DND-41 (cell line): ENCODE measurements around the gene LRPAP1.

Source experiments
- ATAC-seq: fragments of 200-7000 bp; cut with Tn5 transposase; 3 replicates; pipeline ENCODE4 v1.9.1; 2021; ENCODE audit warnings: low read depth; ENCODE audit not compliant: insufficient read depth
- DNase-seq: peaks from one replicate; pipeline ENCODE4 v3.0.0-alpha.2; 2020
- H2AFZ ChIP-seq: 2 replicates; pipeline ENCODE4 v1.6.0; 2012; ENCODE audit warnings: low read depth, low read length
- H3K27ac ChIP-seq: 2 replicates; pipeline ENCODE4 v1.5.1; 2012; ENCODE audit warnings: low read length, inconsistent platforms
- H3K27me3 ChIP-seq: fragments of 200-600 bp; sonication (generic); 2 replicates; pipeline ENCODE4 v1.6.0; 2012; ENCODE audit warnings: low read length, mild to moderate bottlenecking, inconsistent platforms; ENCODE audit not compliant: insufficient read depth, poor library complexity
- H3K36me3 ChIP-seq: 2 replicates; pipeline ENCODE4 v1.5.1; 2012; ENCODE audit warnings: low read length, inconsistent platforms; ENCODE audit not compliant: insufficient read depth
- H3K4me1 ChIP-seq: 2 replicates; pipeline ENCODE4 v1.5.1; 2012; ENCODE audit warnings: mild to moderate bottlenecking, low read length; ENCODE audit not compliant: insufficient read depth
- H3K4me2 ChIP-seq: 2 replicates; pipeline ENCODE4 v1.6.0; 2012; ENCODE audit warnings: mild to moderate bottlenecking, moderate library complexity, low read length, inconsistent platforms; ENCODE audit not compliant: insufficient read depth
- H3K4me3 ChIP-seq, 2 experiments: fragments of 200-600 bp in 1 of 2; shearing (Covaris generic) in 1 of 2; 2 replicates each; pipeline ENCODE4 v1.5.1; 2012 to 2016; ENCODE audit warnings: inconsistent platforms in 2 of 2, low read length in 2 of 2, mild to moderate bottlenecking in 2 of 2, low read depth in 1 of 2, moderate library complexity in 1 of 2
- H3K79me2 ChIP-seq: 2 replicates; pipeline ENCODE4 v1.6.0; 2012; ENCODE audit warnings: low read length, inconsistent platforms; ENCODE audit not compliant: insufficient read depth
- H3K9ac ChIP-seq: 2 replicates; pipeline ENCODE4 v1.6.0; 2012; ENCODE audit warnings: low read depth, mild to moderate bottlenecking, inconsistent platforms, low read length, moderate library complexity
- H3K9me3 ChIP-seq: 2 replicates; pipeline ENCODE4 v1.5.1; 2012; ENCODE audit warnings: low read length, moderate library complexity, mild to moderate bottlenecking, inconsistent platforms; ENCODE audit not compliant: insufficient read depth, severe bottlenecking
- H4K20me1 ChIP-seq: 2 replicates; pipeline ENCODE4 v1.6.0; 2012; ENCODE audit warnings: low read length; ENCODE audit not compliant: insufficient read depth
- EZH2 ChIP-seq: IDR thresholded peaks from 3 replicates; pipeline ENCODE4 v1.6.1; 2012; ENCODE audit warnings: borderline replicate concordance, low read depth, mild to moderate bottlenecking, moderate library complexity, low read length, inconsistent platforms; ENCODE audit not compliant: severe bottlenecking
- TF ChIP-seq, protein P1 (sequence below): IDR thresholded peaks from 2 replicates; pipeline ENCODE4 v1.5.1; 2012; ENCODE audit warnings: borderline replicate concordance, low read length, moderate library complexity, mild to moderate bottlenecking; ENCODE audit not compliant: poor library complexity, severe bottlenecking; ENCODE audit errors: extremely low read depth

LRPAP1 gene

DNA sequence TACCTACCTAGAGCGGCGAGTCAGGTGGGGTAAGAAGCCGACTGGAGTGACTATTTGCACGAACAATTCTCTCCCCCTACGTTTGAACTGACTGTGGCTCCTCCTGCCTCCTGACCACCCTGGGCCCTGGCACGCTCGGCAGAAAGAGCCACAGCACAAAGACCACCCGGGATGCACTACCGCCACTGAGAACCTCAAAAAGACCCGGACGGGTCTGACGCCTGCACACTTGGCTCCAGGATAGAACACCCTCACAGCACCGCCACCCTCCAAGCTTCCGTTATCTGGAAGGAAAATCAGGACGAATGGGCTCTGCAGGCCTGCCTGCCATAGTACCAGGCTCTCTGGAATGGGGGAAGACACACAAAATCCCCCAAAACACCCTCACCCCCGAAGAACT is 2.2 kb downstream of the LRPAP1 start:
- H3K27ac ChIP-seq, result no peak overlapping the region
- no peak for DNase-seq
- no peaks in the 10 kb centered on the region for H3K9me3 ChIP-seq
- no peak overlapping the region for H2AFZ ChIP-seq
- TF ChIP-seq EZH2, result no peak
- TF ChIP-seq, protein P1, sequence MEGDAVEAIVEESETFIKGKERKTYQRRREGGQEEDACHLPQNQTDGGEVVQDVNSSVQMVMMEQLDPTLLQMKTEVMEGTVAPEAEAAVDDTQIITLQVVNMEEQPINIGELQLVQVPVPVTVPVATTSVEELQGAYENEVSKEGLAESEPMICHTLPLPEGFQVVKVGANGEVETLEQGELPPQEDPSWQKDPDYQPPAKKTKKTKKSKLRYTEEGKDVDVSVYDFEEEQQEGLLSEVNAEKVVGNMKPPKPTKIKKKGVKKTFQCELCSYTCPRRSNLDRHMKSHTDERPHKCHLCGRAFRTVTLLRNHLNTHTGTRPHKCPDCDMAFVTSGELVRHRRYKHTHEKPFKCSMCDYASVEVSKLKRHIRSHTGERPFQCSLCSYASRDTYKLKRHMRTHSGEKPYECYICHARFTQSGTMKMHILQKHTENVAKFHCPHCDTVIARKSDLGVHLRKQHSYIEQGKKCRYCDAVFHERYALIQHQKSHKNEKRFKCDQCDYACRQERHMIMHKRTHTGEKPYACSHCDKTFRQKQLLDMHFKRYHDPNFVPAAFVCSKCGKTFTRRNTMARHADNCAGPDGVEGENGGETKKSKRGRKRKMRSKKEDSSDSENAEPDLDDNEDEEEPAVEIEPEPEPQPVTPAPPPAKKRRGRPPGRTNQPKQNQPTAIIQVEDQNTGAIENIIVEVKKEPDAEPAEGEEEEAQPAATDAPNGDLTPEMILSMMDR, result no peak
- peaks cover 39% of the 10 kb centered on the region for H3K36me3 ChIP-seq
- peaks cover 64% of the 10 kb centered on the region for H4K20me1 ChIP-seq
- ATAC-seq, result no peak
- H3K9ac ChIP-seq, result peak overlapping the region; percentile 75; the same call in 1 of the 2 replicates
- H3K4me3 ChIP-seq, result 0 out of 4 replicates have a peak overlapping the region, but pooled peaks of 1 of the 2 experiments have one; percentile 67
- H3K4me2 ChIP-seq, result peak overlapping the region; percentile 97
- H3K27me3 ChIP-seq, result no peaks in the 10 kb centered on the region
- H3K4me1 ChIP-seq, result peaks cover 42% of the 10 kb centered on the region
- peaks cover 68% of the 10 kb centered on the region for H3K79me2 ChIP-seq

DNA sequence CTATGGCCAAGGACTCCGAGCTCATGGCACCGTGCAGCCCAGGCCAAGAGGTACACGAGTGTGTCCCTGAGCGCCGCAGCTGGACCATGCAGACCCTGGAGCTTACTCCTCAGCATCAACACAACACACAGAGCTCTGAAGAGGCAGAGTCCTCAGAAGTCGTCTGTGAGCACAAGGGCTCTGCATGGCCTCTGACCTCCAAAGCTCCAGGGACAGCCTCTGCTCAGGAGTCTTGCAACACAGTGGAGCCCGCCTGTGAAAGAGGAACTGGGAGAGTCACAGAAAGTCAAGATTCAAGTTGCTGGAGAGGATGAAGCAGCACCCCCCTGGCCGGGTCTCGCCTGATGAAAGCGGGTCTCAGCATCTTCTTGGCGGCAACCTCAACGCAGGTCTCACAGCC is 2.9 kb downstream of the LRPAP1 start:
- peaks cover 46% of the 10 kb centered on the region for H3K36me3 ChIP-seq
- H4K20me1 ChIP-seq, result peaks cover 68% of the 10 kb centered on the region

DNA sequence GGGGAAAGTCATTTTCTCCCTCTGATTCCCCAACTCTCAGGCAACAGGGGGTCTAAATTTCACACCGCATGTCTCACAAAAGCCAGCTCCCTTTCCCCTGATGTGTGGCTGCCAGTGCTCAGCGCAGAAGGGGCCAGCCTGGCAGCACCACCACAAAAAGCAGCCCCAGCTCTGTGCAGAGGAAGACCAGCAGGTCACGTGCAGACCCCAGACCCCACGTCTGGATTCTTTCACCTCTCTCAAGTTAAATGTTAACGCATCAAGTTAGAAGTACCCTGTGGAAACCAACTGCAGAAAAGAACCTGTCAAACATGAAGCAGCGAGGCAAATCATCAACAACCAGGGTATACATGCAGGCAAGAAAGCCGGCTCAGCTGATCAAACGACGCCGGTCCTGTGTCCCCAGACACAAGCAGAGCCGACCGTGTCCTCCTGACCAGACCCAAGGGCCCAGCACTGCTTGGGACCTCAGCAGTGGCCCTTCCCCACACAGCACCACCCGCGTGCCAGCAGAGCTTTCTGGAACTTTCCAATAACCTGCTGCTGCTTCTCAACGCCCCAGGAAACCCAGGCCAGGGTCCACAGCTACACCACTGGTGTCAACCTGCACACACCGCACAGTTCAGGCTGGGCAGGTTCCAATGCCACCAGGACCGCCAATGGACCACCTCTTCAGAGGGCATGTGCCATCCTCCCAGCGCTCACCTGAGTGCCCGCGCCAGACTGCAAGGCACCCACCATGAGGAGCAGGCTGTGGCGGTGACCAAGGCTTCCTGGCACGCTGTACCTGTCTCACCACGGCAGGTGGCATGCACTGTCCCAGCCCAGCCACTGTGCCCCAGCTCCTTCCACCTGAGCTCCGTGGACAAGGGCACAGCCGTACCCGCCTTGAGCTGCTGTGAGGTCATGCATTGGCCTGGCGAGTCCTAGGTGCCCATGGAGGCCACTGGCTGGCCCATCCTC is 4.0 kb downstream of the LRPAP1 start:
- H2AFZ ChIP-seq, result no peak overlapping the region
- H3K9ac ChIP-seq, result peak overlapping the region; percentile 10; the same call in 1 of the 2 replicates
- H4K20me1 ChIP-seq, result peaks cover 76% of the 10 kb centered on the region
- DNase-seq, result no peak
- no peak for TF ChIP-seq EZH2
- TF ChIP-seq, protein P1, result no peak
- ATAC-seq, result no peak
- H3K79me2 ChIP-seq, result peaks cover 70% of the 10 kb centered on the region
- peaks cover 58% of the 10 kb centered on the region for H3K36me3 ChIP-seq
- H3K4me2 ChIP-seq, result peak overlapping the region; percentile 34; the same call in 1 of the 2 replicates
- H3K4me1 ChIP-seq, result peaks cover 42% of the 10 kb centered on the region
- H3K4me3 ChIP-seq, result no peak overlapping the region
- H3K9me3 ChIP-seq, result no peaks in the 10 kb centered on the region
- peak overlapping the region; percentile 48; the same call in 1 of the 2 replicates for H3K27ac ChIP-seq
- H3K27me3 ChIP-seq, result no peaks in the 10 kb centered on the region

More for the DNA sequence above, 2.9 kb downstream of the LRPAP1 start:
- H2AFZ ChIP-seq, result no peak overlapping the region
- H3K4me1 ChIP-seq, result peaks cover 42% of the 10 kb centered on the region
- H3K79me2 ChIP-seq, result peaks cover 68% of the 10 kb centered on the region
- H3K9me3 ChIP-seq, result no peaks in the 10 kb centered on the region
- no peak for ATAC-seq
- H3K27me3 ChIP-seq, result no peaks in the 10 kb centered on the region
- H3K4me3 ChIP-seq, result no peak overlapping the region
- H3K4me2 ChIP-seq, result peak overlapping the region; percentile 97; the same call in 1 of the 2 replicates
- no peak for DNase-seq
- H3K27ac ChIP-seq, result no peak overlapping the region
- TF ChIP-seq, protein P1, result no peak
- no peak for TF ChIP-seq EZH2
- H3K9ac ChIP-seq, result no peak overlapping the region
